NCI-H345 (cell line): ENCODE data around the gene LRRC8D.
"Not testable (repeated sequence)": the region's sequence is repeated elsewhere in the genome, so short reads cannot be mapped to it uniquely, and the experiment has no call there.

Experiments used
- DNase-seq: peaks from one replicate; lab custom pipeline; 2025; lab: John Stamatoyannopoulos, UW

LRRC8D gene

GRCh38 chr1:89962024-89962741, 141.4 kb downstream of the LRRC8D start:
- DNase-seq, result no peak

GRCh38 chr1:89962742-89963075, 141.9 kb downstream of the LRRC8D start:
- no peak for DNase-seq

GRCh38 chr1:89965193-89965768, 144.4 kb downstream of the LRRC8D start:
- peak; percentile 32 for DNase-seq

GRCh38 chr1:89966656-89967055, 145.8 kb downstream of the LRRC8D start:
- DNase-seq, result peak; percentile 12

- no peak for DNase-seq
Measured at GRCh38 chr1:89971600-89971999, 150.8 kb downstream of the LRRC8D start.

- DNase-seq, result no peak
Measured at GRCh38 chr1:89972024-89972423, 151.2 kb downstream of the LRRC8D start.

GRCh38 chr1:89973471-89974127, 152.8 kb downstream of the LRRC8D start:
- no peak for DNase-seq

GRCh38 chr1:89974256-89974655, 153.4 kb downstream of the LRRC8D start:
- no peak for DNase-seq

GRCh38 chr1:89974696-89975470, 154.1 kb downstream of the LRRC8D start:
- DNase-seq, result no peak

- DNase-seq, result no peak
Measured at GRCh38 chr1:89975540-89976125, 154.8 kb downstream of the LRRC8D start.

GRCh38 chr1:89978755-89979154, 157.9 kb downstream of the LRRC8D start:
- DNase-seq, result no peak

GRCh38 chr1:89980605-89981004, 159.8 kb downstream of the LRRC8D start:
- DNase-seq, result peak; percentile 47

- not testable (repeated sequence) for DNase-seq
Measured at GRCh38 chr1:89982846-89983245, 162.0 kb downstream of the LRRC8D start.

- not testable (repeated sequence) for DNase-seq
Measured at GRCh38 chr1:89984564-89985116, 163.8 kb downstream of the LRRC8D start.

GRCh38 chr1:89986020-89986419, 165.2 kb downstream of the LRRC8D start:
- DNase-seq, result peak; percentile 46
